ENCODE data around the gene SMIM44.

Gene SMIM44

DNA sequence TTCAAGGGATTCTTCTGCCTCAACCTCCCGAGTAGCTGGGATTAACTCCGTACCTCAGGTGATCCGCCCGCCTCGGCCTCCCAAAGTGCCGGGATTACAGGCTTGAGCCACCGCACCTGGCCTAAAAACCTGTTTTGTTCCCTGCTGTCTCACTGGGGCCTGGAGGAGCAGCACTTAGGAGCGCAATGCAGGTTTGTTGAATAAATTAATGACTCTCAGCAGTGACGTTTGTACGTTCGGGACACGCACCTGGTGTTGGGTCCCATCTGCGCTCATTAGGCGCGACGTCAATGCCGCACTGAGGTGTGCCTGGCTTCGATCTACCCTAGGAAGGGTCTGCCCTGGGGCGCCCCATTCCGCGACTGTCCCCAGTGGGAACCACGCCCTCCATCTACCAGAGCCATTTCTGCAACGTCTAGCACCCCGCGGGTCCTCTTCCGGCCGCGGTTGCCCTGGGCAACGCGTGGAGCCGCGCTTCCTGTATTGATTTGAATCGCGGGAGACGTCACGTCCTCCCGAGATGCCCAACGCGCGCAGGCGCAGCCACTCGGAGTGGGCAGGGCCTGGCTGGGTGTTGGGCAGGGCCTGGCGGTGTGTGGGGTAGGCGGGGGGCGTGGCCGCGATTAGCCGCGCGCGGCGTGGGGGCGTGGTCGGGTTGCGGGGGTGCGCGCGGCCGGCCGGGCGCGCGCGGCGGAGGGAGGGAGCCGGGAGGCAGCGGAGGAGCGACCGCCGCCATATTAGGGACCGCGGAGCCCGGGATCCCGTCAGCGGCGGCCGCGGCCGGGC, 22.6 kb upstream of the SMIM44 start, which contains the start of gene FZR1:
Gene FZR1, plus strand, starts transcription at position 714 of the 786 bp plus-strand sequence. CDS start 16,679 bp downstream, outside the sequence.
- TF ChIP-seq, protein P1, sequence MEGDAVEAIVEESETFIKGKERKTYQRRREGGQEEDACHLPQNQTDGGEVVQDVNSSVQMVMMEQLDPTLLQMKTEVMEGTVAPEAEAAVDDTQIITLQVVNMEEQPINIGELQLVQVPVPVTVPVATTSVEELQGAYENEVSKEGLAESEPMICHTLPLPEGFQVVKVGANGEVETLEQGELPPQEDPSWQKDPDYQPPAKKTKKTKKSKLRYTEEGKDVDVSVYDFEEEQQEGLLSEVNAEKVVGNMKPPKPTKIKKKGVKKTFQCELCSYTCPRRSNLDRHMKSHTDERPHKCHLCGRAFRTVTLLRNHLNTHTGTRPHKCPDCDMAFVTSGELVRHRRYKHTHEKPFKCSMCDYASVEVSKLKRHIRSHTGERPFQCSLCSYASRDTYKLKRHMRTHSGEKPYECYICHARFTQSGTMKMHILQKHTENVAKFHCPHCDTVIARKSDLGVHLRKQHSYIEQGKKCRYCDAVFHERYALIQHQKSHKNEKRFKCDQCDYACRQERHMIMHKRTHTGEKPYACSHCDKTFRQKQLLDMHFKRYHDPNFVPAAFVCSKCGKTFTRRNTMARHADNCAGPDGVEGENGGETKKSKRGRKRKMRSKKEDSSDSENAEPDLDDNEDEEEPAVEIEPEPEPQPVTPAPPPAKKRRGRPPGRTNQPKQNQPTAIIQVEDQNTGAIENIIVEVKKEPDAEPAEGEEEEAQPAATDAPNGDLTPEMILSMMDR (IDR thresholded peaks at IDR 0.05): no peak
- peaks cover 13% of the 10 kb centered on the region for H3K36me3 Mint-ChIP-seq (ENCODE audit: low read depth)
- peak within 1 kb of the TSS; percentile 93 for H3K4me3 Mint-ChIP-seq
- H3K27ac Mint-ChIP-seq: peak within 1 kb of the TSS; percentile 93
- H3K9me3 Mint-ChIP-seq: no peaks in the 10 kb centered on the region
- H3K4me1 Mint-ChIP-seq: peaks cover 48% of the 10 kb centered on the region
- peak; percentile 99 for DNase-seq
- peaks cover 3% of the 10 kb centered on the region for H3K27me3 Mint-ChIP-seq (ENCODE audit: low read depth, poor library complexity)

DNA sequence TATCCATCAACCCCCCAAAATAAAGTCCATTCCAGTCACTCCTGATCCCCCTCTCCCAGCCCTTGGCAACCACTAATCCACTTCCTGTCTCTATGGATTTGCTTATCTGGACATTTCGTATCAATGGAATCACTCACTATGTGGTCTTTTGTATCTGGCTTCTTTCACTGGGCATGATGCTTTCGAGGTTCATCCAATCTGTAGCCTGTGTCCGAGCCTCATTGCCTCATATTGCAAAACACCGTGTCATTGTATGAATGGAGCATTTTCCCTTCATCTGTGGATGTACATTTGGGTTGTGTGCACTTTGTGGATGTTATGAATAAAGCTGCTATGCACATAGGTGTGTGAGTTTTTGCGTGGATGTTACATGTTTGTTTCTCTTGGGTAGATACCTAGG, 21.5 kb upstream of the SMIM44 start:
- DNase-seq: no peak
- H3K4me3 Mint-ChIP-seq: peak overlapping the region; percentile 33
- H3K27me3 Mint-ChIP-seq (ENCODE audit: low read depth, poor library complexity): peaks cover 3% of the 10 kb centered on the region
- TF ChIP-seq, protein P1 (IDR thresholded peaks at IDR 0.05): no peak
- no peak overlapping the region for H3K27ac Mint-ChIP-seq
- H3K4me1 Mint-ChIP-seq: peaks cover 47% of the 10 kb centered on the region
- H3K36me3 Mint-ChIP-seq (ENCODE audit: low read depth): peaks cover 8% of the 10 kb centered on the region
- H3K9me3 Mint-ChIP-seq: no peaks in the 10 kb centered on the region

DNA sequence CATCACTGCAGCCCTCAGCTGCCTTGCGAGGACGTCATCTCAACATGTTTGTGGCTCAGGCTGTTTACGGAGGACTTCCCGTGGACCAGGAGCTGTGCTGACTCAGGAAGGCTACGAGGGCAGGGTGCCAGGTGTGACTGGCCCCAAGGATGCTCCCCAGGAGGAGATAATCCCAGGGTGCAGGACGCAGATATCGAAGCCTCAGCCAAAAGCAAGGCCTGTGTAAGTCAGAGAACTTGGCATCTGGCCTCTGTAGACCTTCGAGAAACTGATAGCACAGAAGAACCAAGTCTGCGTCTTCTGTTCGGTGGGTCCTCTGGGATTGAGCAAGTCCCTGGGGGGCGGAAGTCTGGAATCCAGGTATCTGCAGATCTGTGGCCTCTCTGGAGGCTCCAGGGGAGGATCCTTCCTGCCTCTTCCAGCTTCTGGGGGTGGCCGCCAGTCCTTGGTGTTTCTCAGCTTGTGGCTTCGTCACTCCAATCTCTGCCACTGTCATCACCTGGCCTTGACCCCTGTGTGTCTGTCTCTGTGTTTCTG, 19.9 kb upstream of the SMIM44 start:
- TF ChIP-seq, protein P1 (IDR thresholded peaks at IDR 0.05): no peak
- H3K36me3 Mint-ChIP-seq (ENCODE audit: low read depth): peaks cover 6% of the 10 kb centered on the region
- no peak for DNase-seq
- H3K4me1 Mint-ChIP-seq: peaks cover 40% of the 10 kb centered on the region
- H3K9me3 Mint-ChIP-seq: no peaks in the 10 kb centered on the region
- no peak overlapping the region for H3K4me3 Mint-ChIP-seq
- peaks cover 3% of the 10 kb centered on the region for H3K27me3 Mint-ChIP-seq (ENCODE audit: low read depth, poor library complexity)
- peak overlapping the region; percentile 75 for H3K27ac Mint-ChIP-seq

DNA sequence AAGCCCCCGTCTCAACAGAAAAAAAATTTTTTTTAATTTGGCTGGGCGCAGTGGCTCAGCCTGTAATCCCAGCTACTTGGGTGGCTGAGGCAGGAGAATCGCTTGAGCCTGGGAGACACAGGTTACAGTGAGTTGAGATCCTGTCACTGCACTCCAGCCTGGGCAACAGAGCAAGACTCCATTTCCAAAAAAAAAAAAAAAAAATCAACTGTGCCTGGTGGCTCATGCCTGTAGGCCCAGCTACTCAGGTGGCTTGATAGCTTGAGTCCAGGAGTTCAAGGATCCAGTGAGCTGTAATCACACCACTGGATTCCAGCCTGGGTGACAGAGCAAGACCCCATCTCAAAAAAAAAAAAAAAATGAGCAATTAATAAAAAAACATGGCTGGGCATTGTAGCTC, 18.5 kb upstream of the SMIM44 start:
- Mint-ChIP-seq H3K27ac (no peak overlapping the region), H3K4me3 (no peak overlapping the region), H3K27me3 (ENCODE audit: low read depth, poor library complexity) (peaks cover 7% of the 10 kb centered on the region), H3K4me1 (peaks cover 29% of the 10 kb centered on the region), H3K9me3 (no peaks in the 10 kb centered on the region), H3K36me3 (ENCODE audit: low read depth) (peaks cover 17% of the 10 kb centered on the region)
- TF ChIP-seq, protein P1 (IDR thresholded peaks at IDR 0.05): no peak
- DNase-seq: no peak

DNA sequence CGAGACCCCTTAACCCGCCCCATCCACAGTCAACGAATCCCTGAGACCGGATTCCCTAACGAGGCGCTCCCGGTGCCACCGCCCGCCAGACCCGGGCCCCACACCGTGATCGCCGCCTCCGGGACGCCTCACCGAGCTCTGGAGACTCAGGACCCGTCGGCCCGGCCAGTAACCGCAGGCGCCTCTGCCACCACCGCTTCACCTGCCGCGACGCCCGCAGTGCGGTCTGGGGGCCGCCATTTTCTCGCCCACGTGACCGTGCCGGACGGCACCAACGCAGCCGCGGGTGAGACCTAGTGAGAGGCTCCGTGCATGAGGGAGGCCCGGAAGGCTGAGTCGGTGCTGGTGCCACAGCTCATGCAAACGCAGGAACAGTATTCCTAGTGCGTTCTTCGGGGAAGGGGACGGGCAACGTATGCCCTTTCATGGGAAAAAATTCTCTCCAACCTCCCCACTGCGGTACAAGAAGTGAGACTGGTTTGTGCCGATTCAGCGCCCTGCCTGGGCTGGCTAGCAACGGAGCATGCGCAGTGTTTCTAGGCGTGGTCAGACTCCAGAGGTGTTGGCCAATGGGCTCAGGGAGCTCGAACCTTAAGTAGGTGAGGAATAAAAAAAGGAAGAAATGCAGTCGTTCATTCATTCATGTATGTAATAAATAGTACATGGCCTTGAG, 17.3 kb upstream of the SMIM44 start, which contains the start of gene DOHH:
Gene DOHH, minus strand, starts transcription at position 246 of the 673 bp plus-strand sequence. CDS start 3,860 bp downstream, outside the sequence.
- peak within 1 kb of the TSS; percentile 100 for H3K27ac Mint-ChIP-seq
- peaks cover 27% of the 10 kb centered on the region for H3K36me3 Mint-ChIP-seq (ENCODE audit: low read depth)
- TF ChIP-seq, protein P1 (IDR thresholded peaks at IDR 0.05): no peak
- peaks cover 24% of the 10 kb centered on the region for H3K4me1 Mint-ChIP-seq
- H3K27me3 Mint-ChIP-seq (ENCODE audit: low read depth, poor library complexity): peaks cover 7% of the 10 kb centered on the region
- H3K4me3 Mint-ChIP-seq: peak within 1 kb of the TSS; percentile 91
- no peaks in the 10 kb centered on the region for H3K9me3 Mint-ChIP-seq
- DNase-seq: peak; percentile 95
